Measurements from ENCODE around the gene ZC2HC1C. TPM values are rescaled to one million over a fixed set of nuclear protein-coding genes. Genes with fewer than 3 reads are reported as not detected.
A peak's percentile ranks its signal among the peaks of the same experiment; 100 is the strongest.

The ZC2HC1C gene
- total and polyA plus RNA-seq, 2 of the 13 experiments (the other 11 are each of a cell fraction or from before 2014, with no cell fraction given): 3.3 to 3.5 TPM

- TF ChIP-seq CHD2 (IDR thresholded peaks at IDR 0.05; ENCODE audit: low read depth, low read length) (peak; percentile 31; the same call in 1 of the 2 replicates), ETS1 (CRISPR knock-in tag; IDR thresholded peaks at IDR 0.05) (no peak), KAT8 (CRISPR knock-in tag; IDR thresholded peaks at IDR 0.05) (peak; percentile 75), ZKSCAN8 (CRISPR knock-in tag; IDR thresholded peaks at IDR 0.05; ENCODE audit: borderline replicate concordance) (no peak), ZNF180 (CRISPR knock-in tag; IDR thresholded peaks at IDR 0.05; ENCODE audit: borderline replicate concordance, low read depth) (no peak), FOXO1 (CRISPR knock-in tag; IDR thresholded peaks at IDR 0.05) (no peak), ZNF230 (CRISPR knock-in tag; IDR thresholded peaks at IDR 0.05) (0 out of 2 replicates have a peak, but pooled peaks have one; percentile 23), HMGA1 (CRISPR knock-in tag; conservative IDR thresholded peaks at IDR 0.05) (no peak), ZNF605 (CRISPR knock-in tag; IDR thresholded peaks at IDR 0.05) (peak; percentile 59; the same call in 1 of the 2 replicates), RERE (CRISPR knock-in tag; IDR thresholded peaks at IDR 0.05; ENCODE audit: low read depth) (no peak), ZNF512B (CRISPR knock-in tag; IDR thresholded peaks at IDR 0.05; ENCODE audit: borderline replicate concordance) (no peak), RFX5 (IDR thresholded peaks at IDR 0.05; ENCODE audit: low read depth, low read length) (no peak), ZNF3 (CRISPR knock-in tag; IDR thresholded peaks at IDR 0.05) (no peak), ZNF788 (CRISPR knock-in tag; IDR thresholded peaks at IDR 0.05; ENCODE audit: borderline replicate concordance) (peak; percentile 70; the same call in 1 of the 2 replicates), CENPX (CRISPR knock-in tag; IDR thresholded peaks at IDR 0.05) (no peak), MAF1 (CRISPR knock-in tag; IDR thresholded peaks at IDR 0.05; ENCODE audit: borderline replicate concordance) (no peak), ZNF580 (CRISPR knock-in tag; IDR thresholded peaks at IDR 0.05; ENCODE audit: borderline replicate concordance, low read depth) (no peak; the same call in 1 of the 2 replicates), ZNF772 (CRISPR knock-in tag; IDR thresholded peaks at IDR 0.05) (peak; percentile 71; the same call in 1 of the 2 replicates), SIN3A (IDR thresholded peaks at IDR 0.05; ENCODE audit: borderline replicate concordance, low read depth, low read length) (peak; percentile 59; the same call in 1 of the 2 replicates)
- TF ChIP-seq, protein P1, sequence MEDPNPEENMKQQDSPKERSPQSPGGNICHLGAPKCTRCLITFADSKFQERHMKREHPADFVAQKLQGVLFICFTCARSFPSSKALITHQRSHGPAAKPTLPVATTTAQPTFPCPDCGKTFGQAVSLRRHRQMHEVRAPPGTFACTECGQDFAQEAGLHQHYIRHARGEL (CRISPR knock-in tag; IDR thresholded peaks at IDR 0.05): no peak
These were observed 5.8 kb upstream of the ZC2HC1C start, which contains the start of gene ACYP1 (continued) for GRCh38 chr14:75063491-75064204.
